Hepatocyte (in vitro differentiated cells): ENCODE measurements around the gene FMNL1. TPM values are rescaled to one million over a fixed set of nuclear protein-coding genes. Genes with fewer than 3 reads are reported as not detected.

ENCODE experiments used
- DNase-seq: peaks from one replicate; pipeline ENCODE4 v3.0.0-alpha.2; 2016; ENCODE audit warnings: low spot score
- H2AFZ ChIP-seq: fragments of 200-600 bp; sonication (generic); 2 replicates; pipeline ENCODE4 v1.6.0; 2016; ENCODE audit warnings: antibody characterized with exemption, mild to moderate bottlenecking
- H3K27ac ChIP-seq: fragments of 200-600 bp; sonication (generic); 2 replicates; pipeline ENCODE4 v1.5.1; 2016; ENCODE audit warnings: mild to moderate bottlenecking
- H3K27me3 ChIP-seq: fragments of 200-600 bp; sonication (generic); 2 replicates; pipeline ENCODE4 v1.6.1; 2016
- H3K36me3 ChIP-seq: fragments of 200-600 bp; sonication (generic); replicated peaks from 2 replicates; pipeline ENCODE4 v1.5.1; 2016; ENCODE audit warnings: low read depth; ENCODE audit not compliant: insufficient read depth
- H3K4me1 ChIP-seq: fragments of 200-600 bp; sonication (generic); 2 replicates; pipeline ENCODE4 v1.5.1; 2016; ENCODE audit warnings: mild to moderate bottlenecking, moderate library complexity; ENCODE audit not compliant: insufficient read depth
- H3K4me2 ChIP-seq: fragments of 200-600 bp; sonication (generic); 2 replicates; pipeline ENCODE4 v1.6.0; 2016
- H3K4me3 ChIP-seq: fragments of 200-600 bp; sonication (generic); 2 replicates; pipeline ENCODE4 v1.5.1; 2016; ENCODE audit warnings: mild to moderate bottlenecking
- H3K79me2 ChIP-seq: fragments of 200-600 bp; sonication (generic); 2 replicates; pipeline ENCODE4 v1.6.0; 2017; ENCODE audit warnings: mild to moderate bottlenecking
- H3K9me2 ChIP-seq: fragments of 200-600 bp; sonication (generic); replicated peaks from 2 replicates; pipeline ENCODE4 v1.6.0; 2017; ENCODE audit warnings: mild to moderate bottlenecking; ENCODE audit not compliant: insufficient read depth
- H3K9me3 ChIP-seq: fragments of 200-600 bp; sonication (generic); 2 replicates; pipeline ENCODE4 v1.5.1; 2016; ENCODE audit warnings: low read depth, mild to moderate bottlenecking
- H4K20me1 ChIP-seq: fragments of 200-600 bp; sonication (generic); 2 replicates; pipeline ENCODE4 v1.6.0; 2016; ENCODE audit warnings: mild to moderate bottlenecking; ENCODE audit not compliant: insufficient read depth, poor library complexity, severe bottlenecking
- EZH2 ChIP-seq: fragments of 200-600 bp; sonication (generic); IDR thresholded peaks from 2 replicates; pipeline ENCODE4 v1.6.1; 2016; ENCODE audit warnings: antibody characterized with exemption, mild to moderate bottlenecking, borderline replicate concordance
- EZH2phosphoT487 ChIP-seq: fragments of 200-600 bp; sonication (generic); IDR thresholded peaks from one replicate; pipeline ENCODE4 v1.6.1; 2018; ENCODE audit warnings: antibody characterized with exemption, mild to moderate bottlenecking, low read depth, moderate library complexity; ENCODE audit not compliant: unreplicated experiment, severe bottlenecking
- WGBS: methylation state at CpG from one replicate; pipeline ENCODE4 v1.1.6; 2016; ENCODE audit warnings: low lambda C conversion rate; ENCODE audit errors: missing lambda C conversion rate; 5-methylcytosine and 5-hydroxymethylcytosine counted together
- polyA plus RNA-seq: library from polyadenylated mRNA; unstranded; fragments of >200 nt; fragmentation: Nextera tagmentation; extraction: Ambion mirVana; gene quantifications from 2 replicates; pipeline ENCODE4 v1.2.1, GENCODE V29; 2016
- total RNA-seq: library from RNA; depleted of rRNA; stranded (reverse); fragments of >200 nt; gene quantifications from 2 replicates; pipeline ENCODE4 v1.2.3, GENCODE V29; 2014
- TF ChIP-seq, protein P1 (sequence below): fragments of 200-600 bp; sonication (generic); IDR thresholded peaks from 2 replicates; pipeline ENCODE4 v1.5.1; 2016; ENCODE audit warnings: antibody characterized with exemption, mild to moderate bottlenecking; ENCODE audit not compliant: poor library complexity

FMNL1 gene
- total and polyA plus RNA-seq, 2 experiments from 2014 or later: 0.30 to 1.2 TPM

DNA sequence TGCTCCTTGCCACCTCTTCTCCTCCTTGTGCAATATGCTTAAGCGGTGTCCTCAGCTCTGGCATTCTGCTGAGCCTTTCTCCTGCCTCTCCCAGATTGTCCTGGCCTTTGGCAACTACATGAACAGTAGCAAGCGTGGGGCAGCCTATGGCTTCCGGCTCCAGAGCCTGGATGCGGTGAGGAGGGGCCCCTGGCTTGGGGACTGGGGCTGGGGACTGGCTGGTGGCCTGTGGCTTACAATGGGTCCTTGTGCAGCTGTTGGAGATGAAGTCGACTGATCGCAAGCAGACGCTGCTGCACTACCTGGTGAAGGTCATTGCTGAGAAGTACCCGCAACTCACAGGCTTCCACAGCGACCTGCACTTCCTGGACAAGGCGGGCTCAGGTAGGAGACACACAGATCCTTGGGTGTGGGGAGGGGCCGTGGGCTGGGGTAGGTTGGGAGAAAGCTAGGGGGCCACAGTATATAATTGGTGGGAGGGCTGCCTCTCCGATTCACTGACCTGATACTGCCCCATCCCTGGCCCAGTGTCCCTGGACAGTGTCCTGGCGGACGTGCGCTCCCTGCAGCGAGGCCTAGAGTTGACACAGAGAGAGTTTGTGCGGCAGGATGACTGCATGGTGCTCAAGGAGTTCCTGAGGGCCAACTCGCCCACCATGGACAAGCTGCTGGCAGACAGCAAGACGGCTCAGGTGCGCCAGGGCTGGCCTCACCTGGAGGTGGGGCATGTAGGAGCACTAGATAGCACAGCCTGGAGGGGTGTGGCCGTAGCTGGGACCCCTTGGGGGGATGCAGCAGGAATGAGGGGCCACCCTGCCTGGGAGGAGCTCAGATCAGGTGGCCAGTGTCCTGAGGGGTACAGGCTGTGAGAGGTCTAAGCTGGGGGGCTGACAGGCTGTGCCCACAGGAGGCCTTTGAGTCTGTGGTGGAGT is 23.3 kb downstream of the FMNL1 start:
- Histone ChIP-seq H3K4me2 (no peak overlapping the region), H3K27ac (no peak overlapping the region), H3K79me2 (peaks cover 6% of the 10 kb centered on the region), H3K9me2 (no peaks in the 10 kb centered on the region), H3K9me3 (no peaks in the 10 kb centered on the region), H2AFZ (no peak overlapping the region), H3K4me3 (no peak overlapping the region), H3K36me3 (no peaks in the 10 kb centered on the region), H3K27me3 (peaks cover 13% of the 10 kb centered on the region), H3K4me1 (peaks cover 21% of the 10 kb centered on the region), H4K20me1 (no peaks in the 10 kb centered on the region)
- TF ChIP-seq, protein P1, sequence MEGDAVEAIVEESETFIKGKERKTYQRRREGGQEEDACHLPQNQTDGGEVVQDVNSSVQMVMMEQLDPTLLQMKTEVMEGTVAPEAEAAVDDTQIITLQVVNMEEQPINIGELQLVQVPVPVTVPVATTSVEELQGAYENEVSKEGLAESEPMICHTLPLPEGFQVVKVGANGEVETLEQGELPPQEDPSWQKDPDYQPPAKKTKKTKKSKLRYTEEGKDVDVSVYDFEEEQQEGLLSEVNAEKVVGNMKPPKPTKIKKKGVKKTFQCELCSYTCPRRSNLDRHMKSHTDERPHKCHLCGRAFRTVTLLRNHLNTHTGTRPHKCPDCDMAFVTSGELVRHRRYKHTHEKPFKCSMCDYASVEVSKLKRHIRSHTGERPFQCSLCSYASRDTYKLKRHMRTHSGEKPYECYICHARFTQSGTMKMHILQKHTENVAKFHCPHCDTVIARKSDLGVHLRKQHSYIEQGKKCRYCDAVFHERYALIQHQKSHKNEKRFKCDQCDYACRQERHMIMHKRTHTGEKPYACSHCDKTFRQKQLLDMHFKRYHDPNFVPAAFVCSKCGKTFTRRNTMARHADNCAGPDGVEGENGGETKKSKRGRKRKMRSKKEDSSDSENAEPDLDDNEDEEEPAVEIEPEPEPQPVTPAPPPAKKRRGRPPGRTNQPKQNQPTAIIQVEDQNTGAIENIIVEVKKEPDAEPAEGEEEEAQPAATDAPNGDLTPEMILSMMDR: no peak
- TF ChIP-seq EZH2phosphoT487 (no peak), EZH2 (no peak)
- no peak for DNase-seq
- 95% methylated on average over 21 of the region's 21 CpGs for WGBS

DNA sequence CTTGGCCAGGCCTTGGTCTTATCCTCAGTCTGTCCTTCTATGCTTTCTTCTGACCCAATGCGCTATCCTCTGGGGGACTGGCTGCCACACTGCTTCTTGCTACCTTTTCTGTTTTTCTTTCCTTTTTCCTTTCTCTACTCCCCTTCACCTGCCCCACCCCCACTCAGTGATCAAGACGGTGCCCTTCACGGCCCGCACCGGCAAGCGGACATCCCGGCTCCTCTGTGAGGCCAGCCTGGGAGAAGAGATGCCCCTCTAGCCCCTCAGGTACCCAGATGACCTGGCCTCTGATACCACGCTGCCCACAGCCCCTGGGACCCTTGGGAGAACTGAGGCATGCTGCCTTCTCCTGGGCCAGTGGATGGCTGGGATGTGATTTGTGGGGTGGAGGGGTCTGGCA is 24.7 kb downstream of the FMNL1 start:
- Histone ChIP-seq H3K79me2 (peaks cover 6% of the 10 kb centered on the region), H3K27ac (no peak overlapping the region), H3K9me2 (no peaks in the 10 kb centered on the region), H3K36me3 (no peaks in the 10 kb centered on the region), H4K20me1 (no peaks in the 10 kb centered on the region), H3K27me3 (peaks cover 1% of the 10 kb centered on the region), H3K9me3 (no peaks in the 10 kb centered on the region), H3K4me2 (peak overlapping the region; percentile 94), H3K4me1 (peaks cover 13% of the 10 kb centered on the region), H3K4me3 (no peak overlapping the region), H2AFZ (no peak overlapping the region)
- TF ChIP-seq, protein P1: no peak
- TF ChIP-seq EZH2: no peak
- no peak for TF ChIP-seq EZH2phosphoT487
- 86% methylated on average over 8 of the region's 8 CpGs for WGBS
- no peak for DNase-seq

DNA sequence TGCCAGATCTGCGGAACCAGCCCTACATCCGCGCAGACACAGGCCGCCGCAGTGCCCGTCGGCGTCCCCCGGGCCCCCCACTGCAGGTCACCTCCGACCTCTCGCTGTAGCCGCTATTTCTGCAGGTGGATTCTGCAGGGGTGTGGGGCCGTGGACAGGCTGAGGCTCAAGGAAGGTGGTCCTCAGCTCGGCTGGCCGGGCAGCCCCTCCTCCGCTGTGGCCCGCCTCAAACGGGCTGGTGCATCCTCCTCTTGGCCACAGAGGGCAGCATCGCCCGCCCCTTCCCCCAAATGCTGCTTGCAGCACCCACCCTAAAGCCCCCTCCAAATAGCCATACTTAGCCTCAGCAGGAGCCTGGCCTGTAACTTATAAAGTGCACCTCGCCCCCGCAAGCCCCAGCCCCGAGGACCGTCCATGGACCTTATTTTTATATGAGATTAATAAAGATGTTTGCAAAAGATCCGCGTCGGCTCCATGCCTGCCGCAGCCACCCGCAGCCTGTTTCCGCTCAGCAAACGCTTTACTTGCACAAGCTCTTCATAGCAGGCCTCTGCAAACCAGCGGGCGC is 25.3 kb downstream of the FMNL1 start:
- Histone ChIP-seq H3K4me3 (peak overlapping the region; percentile 61), H3K4me1 (peaks cover 11% of the 10 kb centered on the region), H2AFZ (peak overlapping the region; percentile 92), H4K20me1 (no peaks in the 10 kb centered on the region), H3K36me3 (no peaks in the 10 kb centered on the region), H3K9me3 (no peaks in the 10 kb centered on the region), H3K27ac (peak overlapping the region; percentile 93), H3K79me2 (peaks cover 6% of the 10 kb centered on the region), H3K27me3 (no peaks in the 10 kb centered on the region), H3K4me2 (peak overlapping the region; percentile 94), H3K9me2 (no peaks in the 10 kb centered on the region)
- no peak for TF ChIP-seq EZH2
- TF ChIP-seq EZH2phosphoT487: no peak
- TF ChIP-seq, protein P1: peak; percentile 60
- DNase-seq: peak; percentile 66
- WGBS: 5% methylated on average over 32 of the region's 33 CpGs
